ENCODE measurements around the gene SDC1.

SDC1 gene

DNA sequence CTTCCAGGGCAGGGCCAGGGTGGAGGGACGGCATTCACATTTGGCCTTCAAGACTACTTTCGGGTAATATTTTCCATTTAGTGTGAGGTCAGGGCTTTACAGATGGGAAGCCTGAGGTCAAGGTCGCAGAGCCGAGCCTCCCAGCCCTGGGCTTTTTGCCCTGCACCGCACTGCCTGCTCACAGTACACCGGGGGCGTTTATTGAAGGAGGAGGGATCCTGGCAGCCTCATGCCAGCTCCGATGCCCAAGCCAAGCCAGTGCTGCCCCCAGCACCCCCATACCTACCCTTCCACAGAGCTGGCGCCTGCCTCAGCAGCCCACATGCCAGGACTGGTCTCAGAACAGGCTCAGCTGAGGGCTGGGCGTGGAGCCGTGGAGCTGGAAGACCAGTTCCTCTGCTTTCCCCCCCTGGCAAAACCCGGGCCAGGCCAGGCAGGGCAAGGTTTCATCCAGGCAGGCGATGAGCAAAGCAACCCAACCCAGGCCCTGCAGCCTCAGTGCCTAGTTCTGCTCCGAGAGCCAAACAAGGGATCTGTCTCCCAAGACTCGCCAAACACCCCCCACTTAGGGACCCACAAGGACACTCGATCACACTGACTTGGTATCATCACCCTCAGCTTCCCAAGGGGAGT lies 11.9 kb downstream of the SDC1 start:
- DNase-seq, result no peak

DNA sequence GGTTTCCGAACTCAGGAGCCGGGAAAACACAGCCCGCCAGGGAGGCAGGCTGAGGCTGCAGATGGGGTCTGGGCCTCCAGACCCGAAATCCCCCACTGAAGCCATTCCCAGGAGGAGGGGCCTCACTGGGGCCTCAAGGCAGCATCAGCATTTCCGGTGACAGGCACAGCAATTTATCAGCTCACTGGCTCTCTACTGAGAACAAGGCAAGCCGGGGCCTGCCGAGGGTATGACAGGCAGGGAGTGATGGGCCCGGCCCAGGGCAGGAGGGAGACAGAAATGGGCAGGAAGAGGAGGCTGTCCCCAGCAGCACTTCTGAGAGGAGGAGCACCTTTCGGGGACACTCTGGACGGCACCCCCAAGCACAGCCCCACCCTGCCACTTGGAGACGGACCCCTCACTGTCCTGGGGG lies 12.5 kb downstream of the SDC1 start:
- no peak for DNase-seq

GRCh38 chr2:20211860-20212458 lies 13.0 kb downstream of the SDC1 start:
- no peak for DNase-seq

GRCh38 chr2:20211420-20211819 lies 13.5 kb downstream of the SDC1 start:
- DNase-seq, result no peak

DNA sequence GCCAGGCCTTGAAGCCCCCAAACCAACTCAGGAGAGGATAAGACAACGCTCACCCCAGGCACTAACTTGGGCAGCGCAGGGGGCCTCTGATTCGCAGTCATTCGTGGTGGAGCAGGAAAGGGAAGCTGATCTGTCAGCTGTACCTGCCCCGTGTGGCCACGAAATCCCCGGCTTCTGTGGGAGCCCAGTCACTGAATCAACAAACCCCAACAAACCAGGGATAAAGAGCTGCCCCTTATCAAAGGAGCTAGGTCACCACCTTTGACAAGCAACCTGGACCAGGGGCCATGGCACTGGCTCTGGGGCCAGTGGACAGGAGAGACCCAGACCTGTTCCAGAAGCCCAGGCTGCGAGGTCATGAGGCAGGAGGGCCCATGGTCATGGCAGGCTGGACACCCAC lies 14.5 kb downstream of the SDC1 start:
- no peak for DNase-seq

DNA sequence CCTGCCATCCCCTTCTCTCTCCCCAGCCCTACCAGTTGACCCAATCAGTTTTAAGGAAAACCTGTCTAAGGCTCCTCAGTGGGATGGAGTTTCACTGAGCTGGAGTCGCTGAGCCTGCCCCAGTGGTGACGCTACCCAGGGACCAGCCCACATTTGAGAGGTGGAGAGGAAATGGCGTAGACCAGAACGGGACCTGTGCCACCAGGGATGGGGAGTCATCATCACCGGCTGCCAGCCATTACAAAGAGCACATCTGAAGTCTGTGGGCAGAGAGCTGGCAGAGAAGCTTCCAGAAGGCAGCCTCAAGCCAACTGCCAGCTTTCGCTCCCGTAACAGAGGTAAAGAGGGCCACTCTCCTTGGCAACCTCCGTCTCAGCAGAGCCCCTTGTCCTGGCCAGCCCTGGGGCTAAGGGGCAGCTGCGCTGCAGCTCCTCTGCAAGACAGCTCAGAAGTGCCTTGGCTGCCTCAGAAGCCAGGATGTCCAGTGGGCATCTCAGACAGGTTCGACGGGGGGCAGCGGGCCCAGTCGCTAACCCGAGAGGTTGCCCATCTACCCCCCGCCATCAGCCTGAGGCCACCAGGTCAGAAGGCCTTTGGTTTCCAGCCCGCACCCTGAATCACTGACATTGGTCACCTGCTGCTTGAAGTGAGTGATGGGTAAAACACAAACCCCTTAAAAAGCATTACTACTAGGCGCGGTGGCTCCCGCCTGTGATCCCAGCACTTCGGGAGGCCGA lies 15.4 kb downstream of the SDC1 start:
- DNase-seq, result no peak

- DNase-seq, result no peak
These were observed 16.5 kb downstream of the SDC1 start for GRCh38 chr2:20208476-20208859.

DNA sequence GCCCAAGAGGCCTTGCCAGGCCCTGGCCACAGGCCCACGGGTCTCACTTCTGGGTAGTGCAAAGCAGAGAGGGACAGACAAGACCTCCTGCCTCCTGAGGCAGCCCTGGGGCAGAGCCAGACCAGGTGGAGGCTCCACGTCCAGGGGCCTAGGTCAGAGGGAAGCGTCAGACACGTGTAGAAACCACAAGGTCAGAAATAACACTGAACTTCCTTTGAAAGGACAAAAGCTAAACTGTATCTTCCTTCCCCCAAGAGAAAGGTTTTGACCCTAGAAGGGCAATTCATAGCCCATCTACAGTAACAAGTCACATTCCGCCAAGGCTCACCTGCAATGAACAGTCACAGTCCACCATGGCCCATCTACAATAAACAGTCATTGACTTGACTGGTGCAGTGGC lies 17.9 kb downstream of the SDC1 start:
- no peak for DNase-seq

GRCh38 chr2:20205915-20206524 lies 18.9 kb downstream of the SDC1 start:
- DNase-seq, result no peak

GRCh38 chr2:20205069-20205468 lies 19.9 kb downstream of the SDC1 start:
- DNase-seq, result no peak

DNA sequence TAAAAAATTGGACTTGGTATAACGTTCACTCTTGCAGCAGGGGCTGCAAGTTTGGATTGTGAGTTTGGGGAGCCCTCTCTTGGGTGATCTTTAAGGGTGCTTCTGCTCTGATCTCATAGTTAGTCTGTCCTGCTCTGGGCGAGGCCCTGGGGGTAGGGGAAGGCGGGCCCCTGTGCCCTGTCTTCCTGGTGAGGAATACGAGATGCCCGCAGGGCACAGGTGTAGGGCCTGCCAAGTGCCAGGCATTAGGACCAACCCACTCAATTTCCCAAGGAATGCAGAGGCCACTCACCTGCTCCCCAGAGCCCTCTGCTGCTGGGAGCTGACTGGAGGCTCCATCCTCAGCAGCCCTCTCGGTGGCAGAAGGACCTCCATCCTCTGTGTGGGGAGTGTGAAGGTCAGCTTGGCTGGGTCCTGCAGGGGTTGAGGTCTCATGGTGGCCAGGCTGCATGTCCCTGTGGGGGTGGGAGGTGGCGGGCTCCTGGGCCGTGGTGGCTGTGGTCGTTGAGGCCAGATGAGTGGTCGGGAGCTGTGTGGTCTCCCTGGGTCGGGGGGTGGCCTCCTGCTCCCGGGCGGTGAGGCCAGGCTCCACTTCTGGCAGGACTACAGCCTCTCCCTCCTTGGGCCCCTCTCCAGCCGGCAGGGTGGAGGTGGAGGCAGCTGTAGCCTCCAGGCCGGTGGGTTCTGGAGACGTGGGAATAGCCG lies 21.3 kb downstream of the SDC1 start:
- no peak for DNase-seq

DNA sequence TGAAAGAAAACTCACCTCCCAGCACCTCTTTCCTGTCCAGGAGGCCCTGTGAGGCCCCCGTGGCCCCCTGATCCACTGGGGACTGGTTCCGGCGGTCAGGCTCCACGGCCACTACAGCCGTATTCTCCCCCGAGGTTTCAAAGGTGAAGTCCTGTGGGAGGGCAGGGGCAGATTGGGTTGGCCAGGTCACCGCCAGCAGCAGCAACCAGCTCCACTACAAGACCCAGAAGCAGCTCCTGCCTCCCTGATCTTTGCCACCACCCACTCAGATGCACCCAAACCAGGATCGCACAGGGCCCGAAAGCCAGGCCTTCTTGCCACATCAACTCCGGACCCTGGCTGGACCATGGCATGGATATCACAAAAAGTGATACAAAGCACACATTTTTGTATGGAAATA lies 21.9 kb downstream of the SDC1 start:
- DNase-seq, result no peak

DNA sequence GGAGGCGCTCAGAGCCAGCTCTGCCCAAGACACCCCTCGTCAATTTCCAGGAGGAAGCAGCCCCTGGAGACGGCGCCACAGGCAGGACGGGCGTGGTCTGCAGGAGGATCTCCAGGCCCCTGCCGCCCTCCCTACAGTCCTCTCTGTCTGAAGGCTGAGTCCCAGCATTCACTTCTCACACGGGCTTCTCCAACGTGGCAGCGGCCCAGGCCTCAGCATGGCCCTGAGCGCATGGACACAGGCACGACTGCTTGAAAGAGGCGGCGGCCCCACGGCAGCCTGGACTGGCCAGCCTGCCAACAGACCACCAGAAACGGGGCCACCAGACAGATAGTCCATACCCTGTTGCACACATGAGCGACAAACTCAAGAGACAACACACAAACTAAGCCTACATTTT lies 23.3 kb downstream of the SDC1 start:
- DNase-seq, result no peak

GRCh38 chr2:20200697-20201555 lies 24.0 kb downstream of the SDC1 start:
- DNase-seq, result no peak

- no peak for DNase-seq
These were observed 25.2 kb downstream of the SDC1 start for GRCh38 chr2:20199633-20200270.

GRCh38 chr2:20198796-20199632 lies 25.9 kb downstream of the SDC1 start:
- no peak for DNase-seq

DNA sequence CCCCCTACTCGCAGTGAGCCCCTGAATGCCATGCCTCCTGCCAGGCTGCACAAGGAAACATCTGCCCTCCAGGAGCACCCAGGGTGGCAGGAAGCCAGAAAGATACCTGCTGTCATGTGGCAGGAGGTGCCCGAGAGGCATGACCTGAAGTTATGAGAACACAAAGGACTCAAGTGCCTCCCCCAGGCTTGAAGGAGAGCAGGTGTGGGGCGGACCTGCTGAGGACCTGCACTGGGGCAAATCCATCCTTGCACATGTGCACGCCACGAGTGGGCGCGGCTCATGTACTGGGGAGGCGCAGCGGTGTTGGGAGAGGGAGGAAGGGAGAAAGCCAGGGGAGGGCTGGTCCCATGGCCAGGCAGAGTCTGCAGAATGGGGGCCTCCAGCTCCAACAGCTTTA lies 26.9 kb downstream of the SDC1 start:
- peak in 1 of 2 experiments; percentile 11 for DNase-seq

DNA sequence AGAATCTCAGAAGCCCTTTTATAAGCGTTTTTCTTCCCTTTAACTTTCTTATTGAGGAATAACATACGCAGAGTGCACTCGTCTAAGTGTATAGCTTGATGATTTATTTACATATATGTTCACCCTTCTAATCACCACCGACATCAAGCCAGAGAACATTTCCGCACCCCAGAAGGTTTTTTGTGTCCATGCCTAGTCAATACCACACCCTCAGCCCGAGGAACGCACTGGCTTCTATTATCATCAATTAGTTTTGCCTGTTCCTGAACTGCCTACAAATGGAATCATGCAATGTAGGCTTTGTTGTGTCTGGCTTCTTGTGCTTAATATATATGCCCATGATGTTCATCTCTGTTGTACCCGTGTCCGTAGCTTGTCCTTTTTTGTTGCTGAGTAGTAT lies 27.7 kb downstream of the SDC1 start:
- DNase-seq, result no peak

- peak; percentile 17 to 29 for DNase-seq
These were observed 28.2 kb downstream of the SDC1 start for GRCh38 chr2:20196657-20197161.

DNA sequence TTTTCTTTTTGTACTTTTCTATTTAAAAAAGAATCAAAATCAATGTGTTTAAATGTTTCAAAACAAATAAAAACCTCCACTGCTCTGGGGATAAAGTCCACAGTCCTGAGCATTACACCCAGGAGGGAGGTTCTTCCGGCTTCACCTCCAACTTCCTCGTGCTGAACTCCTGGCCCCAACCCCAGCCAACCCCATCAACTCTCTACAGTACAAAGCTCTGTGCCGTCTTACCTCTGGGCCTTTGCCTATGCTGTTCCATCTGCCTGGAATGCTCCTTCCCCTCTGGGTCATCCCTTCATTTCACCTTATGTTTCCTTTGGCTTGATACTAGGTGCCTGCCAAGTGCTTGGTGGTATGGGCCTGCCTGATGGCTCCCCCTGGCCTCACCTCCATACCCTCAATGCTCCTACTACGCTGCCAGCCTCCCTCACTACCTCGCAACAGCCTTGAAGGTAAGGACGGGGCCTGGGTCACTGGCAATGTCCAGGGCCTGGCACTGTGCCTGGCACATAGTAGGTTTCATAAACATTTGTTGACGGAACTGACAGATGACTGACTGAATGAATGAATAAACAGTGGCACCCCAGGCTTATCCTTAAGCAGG lies 28.8 kb downstream of the SDC1 start:
- no peak for DNase-seq
